HEK293 (cell line): Measurements from ENCODE around the gene STK16.

ENCODE experiments used
- MYNN ChIP-seq: fragments of 450-650 bp; formaldehyde crosslinking; IDR thresholded peaks from 2 replicates; pipeline ENCODE4 v1.5.1; 2016; ENCODE audit warnings: missing biosample characterization, missing genetic modification characterization, borderline replicate concordance
- PRDM1 ChIP-seq: fragments of 450-650 bp; formaldehyde crosslinking; IDR thresholded peaks from 2 replicates; pipeline ENCODE4; 2016; ENCODE audit warnings: missing biosample characterization, missing genetic modification characterization
- SP2 ChIP-seq: fragments of 450-650 bp; formaldehyde crosslinking; IDR thresholded peaks from 2 replicates; pipeline ENCODE4 v1.5.1; 2016; ENCODE audit warnings: missing biosample characterization, missing genetic modification characterization
- YY1 ChIP-seq: fragments of 450-650 bp; formaldehyde crosslinking; IDR thresholded peaks from 2 replicates; pipeline ENCODE4 v1.5.1; 2018; ENCODE audit warnings: missing biosample characterization, missing genetic modification characterization
- ZNF274 ChIP-seq, 2 experiments: fragments of 200-500 bp in 1 of 2; fragments of 450-650 bp in 1 of 2; sonication (Bioruptor generic) in 1 of 2; formaldehyde crosslinking in 1 of 2; IDR thresholded peaks; 2 replicates each; pipeline versions ENCODE4 v1.5.1 to v1.6.1; 2014 to 2016; ENCODE audit warnings: borderline replicate concordance in 1 of 2, inconsistent platforms in 1 of 2, low read length in 1 of 2, missing biosample characterization in 1 of 2, missing genetic modification characterization in 1 of 2
- ZNF341 ChIP-seq: fragments of 450-650 bp; formaldehyde crosslinking; IDR thresholded peaks from 2 replicates; pipeline ENCODE4; 2016; ENCODE audit warnings: low read depth, missing biosample characterization, missing genetic modification characterization
- ZNF830 ChIP-seq: fragments of 450-650 bp; IDR thresholded peaks from 2 replicates; pipeline ENCODE4 v1.5.0; 2018; ENCODE audit warnings: missing biosample characterization, missing genetic modification characterization, low read depth, mild to moderate bottlenecking, moderate library complexity
- TF ChIP-seq, protein P1 (sequence below): fragments of 450-650 bp; formaldehyde crosslinking; IDR thresholded peaks from 2 replicates; pipeline ENCODE4 v1.5.1; 2016; ENCODE audit warnings: missing biosample characterization, missing genetic modification characterization
- TF ChIP-seq, protein P2 (sequence below): fragments of 450-650 bp; formaldehyde crosslinking; IDR thresholded peaks from 2 replicates; pipeline ENCODE4 v1.5.1; 2016; ENCODE audit warnings: missing biosample characterization, missing genetic modification characterization
- TF ChIP-seq, protein P3 (sequence below): fragments of 450-650 bp; formaldehyde crosslinking; IDR thresholded peaks from 2 replicates; pipeline ENCODE4 v1.5.1; 2016; ENCODE audit warnings: missing biosample characterization, missing genetic modification characterization
- TF ChIP-seq, protein P4 (sequence below): fragments of 450-650 bp; formaldehyde crosslinking; IDR thresholded peaks from 2 replicates; pipeline ENCODE4 v1.5.1; 2016; ENCODE audit warnings: missing biosample characterization, missing genetic modification characterization
- TF ChIP-seq, protein P5 (sequence below): fragments of 450-650 bp; formaldehyde crosslinking; IDR thresholded peaks from 2 replicates; pipeline ENCODE4 v1.5.1; 2016; ENCODE audit warnings: missing biosample characterization, missing genetic modification characterization

DNA sequence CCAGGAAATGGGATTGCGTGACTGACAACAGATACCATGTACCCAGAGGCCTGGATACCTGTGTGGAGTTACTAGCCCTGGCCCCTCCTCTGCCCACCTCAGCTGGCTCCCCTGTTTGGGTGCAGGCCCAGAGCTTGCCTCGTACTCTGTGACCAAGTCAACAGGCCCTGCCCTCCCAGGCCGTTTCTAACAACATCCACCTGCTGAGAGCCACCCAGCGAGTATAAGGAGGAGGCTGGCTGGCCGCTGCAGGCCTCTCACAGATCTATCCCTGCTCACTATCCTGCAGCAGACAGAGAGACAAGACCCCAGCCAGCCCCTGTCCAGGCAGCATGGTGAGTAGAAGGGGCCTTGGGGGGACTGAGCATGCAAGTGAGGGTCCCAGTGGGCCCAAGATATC lies 21.0 kb downstream of the STK16 start:
- TF ChIP-seq MYNN (no peak), ZNF274 (IDR thresholded peaks at IDR 0.05; ENCODE audit: low read length) (no peak), ZNF274 (tag by site-specific recombination; IDR thresholded peaks at IDR 0.05; ENCODE audit: borderline replicate concordance) (no peak), ZNF830 (no peak), SP2 (tag by site-specific recombination) (no peak), YY1 (tag by site-specific recombination) (no peak), ZNF341 (tag by site-specific recombination) (no peak), PRDM1 (tag by site-specific recombination) (no peak)
- TF ChIP-seq, protein P1, sequence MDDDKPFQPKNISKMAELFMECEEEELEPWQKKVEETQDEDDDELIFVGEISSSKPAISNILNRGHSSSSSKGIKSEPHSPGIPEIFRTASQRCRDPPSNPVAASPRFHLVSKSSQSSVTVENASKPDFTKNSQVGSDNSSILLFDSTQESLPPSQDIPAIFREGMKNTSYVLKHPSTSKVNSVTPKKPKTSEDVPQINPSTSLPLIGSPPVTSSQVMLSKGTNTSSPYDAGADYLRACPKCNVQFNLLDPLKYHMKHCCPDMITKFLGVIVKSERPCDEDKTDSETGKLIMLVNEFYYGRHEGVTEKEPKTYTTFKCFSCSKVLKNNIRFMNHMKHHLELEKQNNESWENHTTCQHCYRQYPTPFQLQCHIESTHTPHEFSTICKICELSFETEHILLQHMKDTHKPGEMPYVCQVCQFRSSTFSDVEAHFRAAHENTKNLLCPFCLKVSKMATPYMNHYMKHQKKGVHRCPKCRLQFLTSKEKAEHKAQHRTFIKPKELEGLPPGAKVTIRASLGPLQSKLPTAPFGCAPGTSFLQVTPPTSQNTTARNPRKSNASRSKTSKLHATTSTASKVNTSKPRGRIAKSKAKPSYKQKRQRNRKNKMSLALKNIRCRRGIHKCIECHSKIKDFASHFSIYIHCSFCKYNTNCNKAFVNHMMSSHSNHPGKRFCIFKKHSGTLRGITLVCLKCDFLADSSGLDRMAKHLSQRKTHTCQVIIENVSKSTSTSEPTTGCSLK (tag by site-specific recombination), result no peak
- TF ChIP-seq, protein P2, sequence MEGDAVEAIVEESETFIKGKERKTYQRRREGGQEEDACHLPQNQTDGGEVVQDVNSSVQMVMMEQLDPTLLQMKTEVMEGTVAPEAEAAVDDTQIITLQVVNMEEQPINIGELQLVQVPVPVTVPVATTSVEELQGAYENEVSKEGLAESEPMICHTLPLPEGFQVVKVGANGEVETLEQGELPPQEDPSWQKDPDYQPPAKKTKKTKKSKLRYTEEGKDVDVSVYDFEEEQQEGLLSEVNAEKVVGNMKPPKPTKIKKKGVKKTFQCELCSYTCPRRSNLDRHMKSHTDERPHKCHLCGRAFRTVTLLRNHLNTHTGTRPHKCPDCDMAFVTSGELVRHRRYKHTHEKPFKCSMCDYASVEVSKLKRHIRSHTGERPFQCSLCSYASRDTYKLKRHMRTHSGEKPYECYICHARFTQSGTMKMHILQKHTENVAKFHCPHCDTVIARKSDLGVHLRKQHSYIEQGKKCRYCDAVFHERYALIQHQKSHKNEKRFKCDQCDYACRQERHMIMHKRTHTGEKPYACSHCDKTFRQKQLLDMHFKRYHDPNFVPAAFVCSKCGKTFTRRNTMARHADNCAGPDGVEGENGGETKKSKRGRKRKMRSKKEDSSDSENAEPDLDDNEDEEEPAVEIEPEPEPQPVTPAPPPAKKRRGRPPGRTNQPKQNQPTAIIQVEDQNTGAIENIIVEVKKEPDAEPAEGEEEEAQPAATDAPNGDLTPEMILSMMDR, result no peak
- TF ChIP-seq, protein P3, sequence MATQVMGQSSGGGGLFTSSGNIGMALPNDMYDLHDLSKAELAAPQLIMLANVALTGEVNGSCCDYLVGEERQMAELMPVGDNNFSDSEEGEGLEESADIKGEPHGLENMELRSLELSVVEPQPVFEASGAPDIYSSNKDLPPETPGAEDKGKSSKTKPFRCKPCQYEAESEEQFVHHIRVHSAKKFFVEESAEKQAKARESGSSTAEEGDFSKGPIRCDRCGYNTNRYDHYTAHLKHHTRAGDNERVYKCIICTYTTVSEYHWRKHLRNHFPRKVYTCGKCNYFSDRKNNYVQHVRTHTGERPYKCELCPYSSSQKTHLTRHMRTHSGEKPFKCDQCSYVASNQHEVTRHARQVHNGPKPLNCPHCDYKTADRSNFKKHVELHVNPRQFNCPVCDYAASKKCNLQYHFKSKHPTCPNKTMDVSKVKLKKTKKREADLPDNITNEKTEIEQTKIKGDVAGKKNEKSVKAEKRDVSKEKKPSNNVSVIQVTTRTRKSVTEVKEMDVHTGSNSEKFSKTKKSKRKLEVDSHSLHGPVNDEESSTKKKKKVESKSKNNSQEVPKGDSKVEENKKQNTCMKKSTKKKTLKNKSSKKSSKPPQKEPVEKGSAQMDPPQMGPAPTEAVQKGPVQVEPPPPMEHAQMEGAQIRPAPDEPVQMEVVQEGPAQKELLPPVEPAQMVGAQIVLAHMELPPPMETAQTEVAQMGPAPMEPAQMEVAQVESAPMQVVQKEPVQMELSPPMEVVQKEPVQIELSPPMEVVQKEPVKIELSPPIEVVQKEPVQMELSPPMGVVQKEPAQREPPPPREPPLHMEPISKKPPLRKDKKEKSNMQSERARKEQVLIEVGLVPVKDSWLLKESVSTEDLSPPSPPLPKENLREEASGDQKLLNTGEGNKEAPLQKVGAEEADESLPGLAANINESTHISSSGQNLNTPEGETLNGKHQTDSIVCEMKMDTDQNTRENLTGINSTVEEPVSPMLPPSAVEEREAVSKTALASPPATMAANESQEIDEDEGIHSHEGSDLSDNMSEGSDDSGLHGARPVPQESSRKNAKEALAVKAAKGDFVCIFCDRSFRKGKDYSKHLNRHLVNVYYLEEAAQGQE, result no peak
- TF ChIP-seq, protein P4, sequence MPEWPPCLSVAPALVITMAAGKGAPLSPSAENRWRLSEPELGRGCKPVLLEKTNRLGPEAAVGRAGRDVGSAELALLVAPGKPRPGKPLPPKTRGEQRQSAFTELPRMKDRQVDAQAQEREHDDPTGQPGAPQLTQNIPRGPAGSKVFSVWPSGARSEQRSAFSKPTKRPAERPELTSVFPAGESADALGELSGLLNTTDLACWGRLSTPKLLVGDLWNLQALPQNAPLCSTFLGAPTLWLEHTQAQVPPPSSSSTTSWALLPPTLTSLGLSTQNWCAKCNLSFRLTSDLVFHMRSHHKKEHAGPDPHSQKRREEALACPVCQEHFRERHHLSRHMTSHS, result no peak
- TF ChIP-seq, protein P5, sequence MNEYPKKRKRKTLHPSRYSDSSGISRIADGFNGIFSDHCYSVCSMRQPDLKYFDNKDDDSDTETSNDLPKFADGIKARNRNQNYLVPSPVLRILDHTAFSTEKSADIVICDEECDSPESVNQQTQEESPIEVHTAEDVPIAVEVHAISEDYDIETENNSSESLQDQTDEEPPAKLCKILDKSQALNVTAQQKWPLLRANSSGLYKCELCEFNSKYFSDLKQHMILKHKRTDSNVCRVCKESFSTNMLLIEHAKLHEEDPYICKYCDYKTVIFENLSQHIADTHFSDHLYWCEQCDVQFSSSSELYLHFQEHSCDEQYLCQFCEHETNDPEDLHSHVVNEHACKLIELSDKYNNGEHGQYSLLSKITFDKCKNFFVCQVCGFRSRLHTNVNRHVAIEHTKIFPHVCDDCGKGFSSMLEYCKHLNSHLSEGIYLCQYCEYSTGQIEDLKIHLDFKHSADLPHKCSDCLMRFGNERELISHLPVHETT (tag by site-specific recombination), result no peak
